AG09309 (cell line): ENCODE results near the gene CACNA1C.

ENCODE experiments used
- DNase-seq: peaks from one replicate; pipeline ENCODE4 v3.0.0-alpha.2; 2010; ENCODE audit warnings: low read depth
- H3K4me3 ChIP-seq: 2 replicates; pipeline ENCODE4 v1.5.1; 2011; ENCODE audit warnings: mild to moderate bottlenecking, low read depth, low read length, moderate library complexity; ENCODE audit not compliant: control insufficient read depth
- TF ChIP-seq, protein P1 (sequence below): IDR thresholded peaks from 2 replicates; pipeline ENCODE4 v1.5.1; 2011; ENCODE audit warnings: mild to moderate bottlenecking, low read depth, low read length, inconsistent platforms; ENCODE audit not compliant: insufficient read depth, control insufficient read depth; ENCODE audit errors: missing control alignments

The CACNA1C gene

DNA sequence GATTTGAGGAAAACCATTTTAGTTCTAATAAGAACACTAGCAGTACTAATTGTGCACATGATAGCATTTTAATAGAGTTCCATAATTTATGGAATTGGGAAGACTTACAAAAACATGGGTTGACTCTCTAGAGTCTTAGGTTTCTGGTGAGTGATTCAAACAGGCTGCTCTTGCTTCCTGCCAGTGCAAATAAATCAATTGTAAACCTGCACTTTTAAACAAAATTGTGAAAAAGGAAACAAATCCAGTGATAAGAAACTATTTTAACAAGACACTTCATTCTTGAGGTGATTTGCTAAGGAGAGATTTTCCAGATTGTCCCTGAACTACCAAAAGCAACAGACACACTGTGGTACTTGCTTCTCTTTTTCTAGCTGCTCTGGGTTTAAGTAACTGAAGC is 112.2 kb downstream of the CACNA1C start:
- DNase-seq = no peak
- H3K4me3 ChIP-seq = no peak overlapping the region
- TF ChIP-seq, protein P1, sequence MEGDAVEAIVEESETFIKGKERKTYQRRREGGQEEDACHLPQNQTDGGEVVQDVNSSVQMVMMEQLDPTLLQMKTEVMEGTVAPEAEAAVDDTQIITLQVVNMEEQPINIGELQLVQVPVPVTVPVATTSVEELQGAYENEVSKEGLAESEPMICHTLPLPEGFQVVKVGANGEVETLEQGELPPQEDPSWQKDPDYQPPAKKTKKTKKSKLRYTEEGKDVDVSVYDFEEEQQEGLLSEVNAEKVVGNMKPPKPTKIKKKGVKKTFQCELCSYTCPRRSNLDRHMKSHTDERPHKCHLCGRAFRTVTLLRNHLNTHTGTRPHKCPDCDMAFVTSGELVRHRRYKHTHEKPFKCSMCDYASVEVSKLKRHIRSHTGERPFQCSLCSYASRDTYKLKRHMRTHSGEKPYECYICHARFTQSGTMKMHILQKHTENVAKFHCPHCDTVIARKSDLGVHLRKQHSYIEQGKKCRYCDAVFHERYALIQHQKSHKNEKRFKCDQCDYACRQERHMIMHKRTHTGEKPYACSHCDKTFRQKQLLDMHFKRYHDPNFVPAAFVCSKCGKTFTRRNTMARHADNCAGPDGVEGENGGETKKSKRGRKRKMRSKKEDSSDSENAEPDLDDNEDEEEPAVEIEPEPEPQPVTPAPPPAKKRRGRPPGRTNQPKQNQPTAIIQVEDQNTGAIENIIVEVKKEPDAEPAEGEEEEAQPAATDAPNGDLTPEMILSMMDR = no peak

DNA sequence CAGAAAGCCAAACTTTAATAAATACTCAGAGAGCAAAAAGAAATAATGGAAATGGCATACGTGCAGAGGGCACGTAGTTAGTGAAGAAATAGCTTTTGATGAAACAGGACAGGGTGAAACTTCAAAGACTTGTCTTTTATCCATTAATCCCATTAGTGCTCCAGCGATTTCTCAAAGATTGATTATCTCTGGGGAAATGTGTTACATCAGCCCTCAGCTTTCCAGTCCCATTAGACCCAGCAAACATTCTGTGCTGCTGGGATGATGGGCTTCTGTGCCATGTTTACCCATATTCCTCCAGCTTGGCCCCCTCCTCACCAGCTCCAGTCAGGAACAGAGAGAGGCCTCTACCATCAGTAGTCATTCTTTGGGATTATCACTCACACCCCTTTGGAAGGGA is 113.1 kb downstream of the CACNA1C start:
- DNase-seq = no peak
- H3K4me3 ChIP-seq = no peak overlapping the region
- TF ChIP-seq, protein P1 = no peak

DNA sequence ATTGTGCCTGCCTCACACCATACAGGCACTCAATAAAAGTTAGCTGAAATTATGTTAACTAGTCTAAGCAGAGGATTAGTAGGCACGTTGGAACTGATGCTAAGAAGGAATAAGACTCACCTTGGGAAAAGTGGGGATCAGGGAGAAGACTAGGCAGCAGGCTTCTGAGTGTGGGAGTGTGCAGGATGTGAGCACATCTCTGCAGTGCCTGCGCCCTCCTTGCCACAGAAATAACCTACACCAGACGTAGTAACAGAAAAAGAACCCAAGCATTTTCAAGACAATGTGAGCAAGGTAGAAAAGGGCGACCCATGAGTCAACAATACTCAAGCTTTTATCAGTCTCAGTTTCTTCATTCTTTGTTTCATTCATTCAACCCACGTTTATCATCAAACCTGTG is 113.9 kb downstream of the CACNA1C start:
- no peak for DNase-seq
- TF ChIP-seq, protein P1 = no peak
- no peak overlapping the region for H3K4me3 ChIP-seq

DNA sequence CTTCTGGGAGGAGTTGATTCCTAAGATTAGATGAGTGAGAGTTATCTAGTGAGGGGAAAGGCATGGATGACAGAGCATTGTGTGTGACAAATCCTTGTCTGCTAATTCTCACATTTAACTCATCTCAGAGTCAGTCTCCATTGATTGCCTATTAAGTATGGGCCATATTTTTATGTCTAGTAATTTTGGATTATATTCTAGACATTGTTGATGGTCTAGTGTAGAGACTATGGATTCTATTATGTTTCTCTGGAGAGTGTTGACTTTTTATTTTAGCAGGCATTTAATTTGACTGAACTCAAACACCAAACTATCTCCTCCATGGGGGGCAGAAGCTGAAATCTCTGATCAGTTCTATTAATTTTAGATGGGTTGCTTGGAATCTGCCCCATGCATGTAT is 114.4 kb downstream of the CACNA1C start:
- TF ChIP-seq, protein P1 = no peak
- DNase-seq = no peak
- no peak overlapping the region for H3K4me3 ChIP-seq

DNA sequence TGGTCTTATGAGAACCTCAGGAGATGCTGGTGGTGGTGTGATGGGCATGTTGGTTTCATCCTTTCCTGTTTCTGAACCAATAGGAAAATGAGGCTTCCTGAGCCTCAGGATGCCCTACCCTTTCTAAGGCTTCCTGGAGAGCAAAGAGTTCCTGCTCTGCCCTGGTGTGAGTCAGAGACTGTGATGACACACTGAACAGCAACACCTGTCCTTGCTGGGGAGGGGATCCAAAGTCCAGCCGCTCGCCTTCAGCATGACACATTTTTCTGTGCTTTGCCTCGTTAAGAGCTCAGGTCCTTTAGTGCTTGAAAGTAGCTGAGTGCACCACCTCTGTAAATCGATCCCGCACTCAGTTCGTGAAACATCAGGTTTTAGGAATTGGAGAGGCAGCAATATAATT is 116.0 kb downstream of the CACNA1C start:
- TF ChIP-seq, protein P1 = no peak
- no peak overlapping the region for H3K4me3 ChIP-seq
- DNase-seq = no peak

DNA sequence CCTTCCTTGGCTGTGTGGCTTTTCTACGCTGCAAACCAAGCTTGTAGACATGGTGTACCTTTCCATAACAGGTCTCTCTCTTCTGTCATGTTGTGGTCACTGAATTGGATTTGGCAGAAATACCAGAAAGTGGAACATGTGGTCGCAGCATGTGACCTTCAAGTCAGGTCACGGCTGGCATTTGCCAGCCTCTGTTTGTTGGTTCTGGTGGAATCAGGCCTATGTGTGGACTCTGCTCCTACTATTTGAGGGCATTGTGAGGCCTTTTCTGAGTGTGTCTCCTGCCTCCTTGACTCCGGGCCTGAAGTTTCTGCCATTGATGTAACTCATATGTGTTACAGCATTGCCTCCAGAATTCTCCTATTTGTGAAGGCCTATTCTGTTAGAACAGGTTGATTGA is 116.7 kb downstream of the CACNA1C start:
- DNase-seq = no peak
- H3K4me3 ChIP-seq = no peak overlapping the region
- TF ChIP-seq, protein P1 = no peak

DNA sequence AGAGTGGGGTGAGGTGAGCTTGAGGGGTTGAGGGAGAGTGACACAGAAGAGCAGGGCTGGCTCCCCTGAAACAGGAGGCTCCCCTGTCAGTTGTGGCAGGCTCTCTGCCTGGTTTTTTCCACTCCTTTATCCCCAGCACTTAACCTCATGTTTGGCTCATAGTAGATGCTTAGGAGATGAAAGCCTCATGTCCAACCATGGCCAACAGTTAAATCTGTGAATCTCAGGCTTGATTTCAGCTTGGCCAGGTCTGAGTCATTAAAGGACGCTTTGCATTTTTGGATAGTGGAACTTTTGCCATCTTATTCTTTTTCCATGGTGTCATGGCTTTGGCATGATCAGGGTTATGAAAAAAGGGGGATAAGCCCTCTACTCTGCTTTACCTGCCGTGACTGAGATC is 117.2 kb downstream of the CACNA1C start:
- no peak overlapping the region for H3K4me3 ChIP-seq
- no peak for DNase-seq
- TF ChIP-seq, protein P1 = no peak
